GM03348 (cell line): ENCODE measurements around the gene SIVA1.
A peak's percentile ranks its signal among the peaks of the same experiment; 100 is the strongest.

ENCODE experiments used
- DNase-seq: peaks from one replicate; pipeline ENCODE4 v3.0.0; 2012; ENCODE audit warnings: low spot score

Gene SIVA1, protein sequence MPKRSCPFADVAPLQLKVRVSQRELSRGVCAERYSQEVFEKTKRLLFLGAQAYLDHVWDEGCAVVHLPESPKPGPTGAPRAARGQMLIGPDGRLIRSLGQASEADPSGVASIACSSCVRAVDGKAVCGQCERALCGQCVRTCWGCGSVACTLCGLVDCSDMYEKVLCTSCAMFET

GRCh38 chr14:104752735-104753527, at the start of gene SIVA1:
SIVA1 (plus strand) TSS chr14:104753147; CDS start chr14:104753202, 55 bp downstream.
- peak; percentile 100 for DNase-seq

- no peak for DNase-seq
Observed at GRCh38 chr14:104703269-104703668, 49.7 kb upstream of the SIVA1 start.

DNA sequence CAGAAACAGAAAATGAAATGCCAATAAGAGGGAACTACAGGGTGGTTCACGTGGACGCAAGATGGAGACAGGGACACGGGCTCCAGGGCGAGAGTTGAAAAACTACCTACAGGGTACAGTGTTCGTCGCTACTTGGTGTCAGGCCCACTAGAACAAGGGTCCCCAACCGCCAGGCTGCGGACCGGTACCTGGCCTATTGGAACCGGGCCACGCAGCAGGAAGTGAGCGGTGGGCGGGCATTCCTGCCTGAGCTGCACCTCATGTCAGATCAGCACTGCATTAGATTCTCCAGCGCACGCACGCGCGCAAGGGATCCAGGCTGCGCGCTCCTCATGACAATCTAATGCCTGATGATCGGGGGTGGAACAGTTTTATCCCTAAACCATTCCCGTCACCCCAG, 48.7 kb upstream of the SIVA1 start:
- no peak for DNase-seq

DNA sequence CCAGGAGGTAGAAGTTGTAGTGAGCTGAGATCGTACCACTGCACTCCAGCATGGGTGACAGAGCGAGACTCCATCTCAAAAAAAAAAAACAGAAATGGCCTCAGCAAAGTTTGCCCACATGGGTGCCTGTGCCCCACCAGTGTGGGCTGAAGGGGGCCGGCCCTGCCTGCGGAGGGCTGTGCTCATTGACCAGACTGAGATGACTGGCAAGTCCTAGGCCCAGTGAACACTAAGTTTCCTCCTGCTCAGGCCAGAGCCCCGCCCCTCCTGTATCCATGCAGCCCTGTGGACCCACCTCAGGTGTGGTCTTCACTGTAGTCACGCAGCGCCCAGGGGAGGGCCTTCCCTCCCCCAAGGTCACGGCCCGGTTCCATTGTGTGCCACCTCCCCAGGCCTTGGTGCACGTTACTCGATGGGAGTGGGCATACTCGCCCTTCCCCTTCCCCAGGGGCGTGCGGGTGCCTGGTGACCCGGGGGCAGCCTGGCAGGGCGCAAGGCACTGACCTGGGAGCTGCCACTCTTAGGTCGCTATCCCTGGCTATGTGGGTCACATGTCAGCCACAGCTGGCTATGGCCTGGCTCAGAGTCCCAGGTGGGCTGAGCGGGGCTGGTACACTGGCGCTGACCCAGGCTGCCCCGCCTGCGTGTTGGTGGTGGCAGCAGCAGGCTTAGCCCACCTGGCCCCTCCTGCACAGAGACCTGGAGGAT, 47.5 kb upstream of the SIVA1 start:
- no peak for DNase-seq

- DNase-seq, result peak; percentile 58
Observed at GRCh38 chr14:104706733-104707607, 46.0 kb upstream of the SIVA1 start.

DNA sequence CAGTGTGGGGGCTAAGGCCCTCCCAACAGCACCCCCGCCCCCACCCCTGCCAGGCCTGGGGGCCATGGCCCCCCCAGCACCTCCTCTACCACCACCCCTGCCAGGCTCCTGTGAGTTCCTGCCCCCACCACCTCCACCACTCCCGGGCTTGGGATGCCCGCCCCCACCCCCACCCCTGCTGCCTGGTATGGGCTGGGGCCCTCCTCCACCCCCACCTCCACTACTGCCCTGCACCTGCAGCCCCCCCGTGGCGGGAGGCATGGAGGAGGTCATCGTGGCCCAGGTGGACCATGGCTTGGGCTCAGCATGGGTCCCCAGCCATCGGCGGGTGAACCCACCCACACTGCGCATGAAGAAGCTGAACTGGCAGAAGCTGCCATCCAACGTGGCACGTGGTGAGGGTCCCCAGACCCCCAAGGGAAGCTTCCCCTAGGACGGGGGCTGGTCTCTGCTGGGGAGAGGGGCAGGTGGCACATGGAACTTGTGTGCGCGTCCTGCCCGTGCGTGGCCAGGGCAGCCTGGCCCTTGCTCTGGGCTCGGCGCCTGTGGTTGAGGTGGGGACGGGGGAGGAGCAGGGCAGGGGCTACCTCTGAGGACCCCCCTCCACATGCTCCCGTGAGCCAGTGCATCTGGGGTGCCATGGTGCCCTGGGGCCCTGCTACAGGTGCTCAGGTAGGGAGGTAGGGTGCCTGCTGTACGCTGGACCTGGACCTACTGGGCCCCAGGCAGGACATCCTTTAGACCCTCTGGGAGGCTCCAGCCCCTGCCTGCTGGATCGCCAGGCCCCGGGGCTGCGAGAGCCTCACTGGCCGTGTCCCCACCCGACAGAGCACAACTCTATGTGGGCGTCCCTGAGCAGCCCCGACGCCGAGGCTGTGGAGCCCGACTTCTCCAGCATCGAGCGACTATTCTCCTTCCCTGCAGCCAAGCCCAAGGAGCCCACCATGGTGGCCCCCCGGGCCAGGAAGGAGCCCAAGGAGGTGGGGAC, 45.0 kb upstream of the SIVA1 start:
- no peak for DNase-seq

- peak; percentile 93 for DNase-seq
Observed at GRCh38 chr14:104708606-104709268, 44.2 kb upstream of the SIVA1 start.

- DNase-seq, result no peak
Observed at GRCh38 chr14:104709387-104710039, 43.4 kb upstream of the SIVA1 start.

DNA sequence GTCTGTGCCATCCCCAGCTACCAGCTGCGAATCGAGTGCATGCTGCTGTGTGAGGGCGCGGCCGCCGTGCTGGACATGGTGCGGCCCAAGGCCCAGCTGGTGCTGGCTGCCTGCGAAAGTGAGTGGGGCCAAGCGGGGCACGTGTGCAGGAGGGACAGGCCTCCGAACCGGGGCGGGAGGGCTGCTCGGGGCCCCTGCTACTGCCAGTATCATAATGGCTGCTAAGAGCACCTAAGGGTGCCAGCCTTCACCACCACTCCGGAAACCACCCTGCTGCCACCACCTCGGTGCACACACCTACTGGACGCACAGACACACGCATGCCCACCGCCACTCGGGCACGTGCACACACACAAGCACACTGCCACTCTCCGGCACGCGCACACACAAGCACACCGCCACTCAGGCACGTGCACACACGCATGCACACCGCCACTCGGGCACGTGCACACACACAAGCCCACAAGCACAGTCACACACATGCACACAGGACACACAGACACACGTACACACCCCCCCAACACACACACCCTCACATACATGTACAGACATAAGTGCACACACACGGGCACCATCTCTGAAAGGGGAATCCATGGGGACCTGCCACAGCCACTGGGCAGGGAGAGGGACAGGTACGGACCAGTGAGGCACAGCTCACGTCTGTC, 42.7 kb upstream of the SIVA1 start:
- DNase-seq, result no peak

GRCh38 chr14:104712881-104713734, 39.8 kb upstream of the SIVA1 start:
- no peak for DNase-seq

- DNase-seq, result no peak
Observed at GRCh38 chr14:104714066-104714465, 38.9 kb upstream of the SIVA1 start.

DNA sequence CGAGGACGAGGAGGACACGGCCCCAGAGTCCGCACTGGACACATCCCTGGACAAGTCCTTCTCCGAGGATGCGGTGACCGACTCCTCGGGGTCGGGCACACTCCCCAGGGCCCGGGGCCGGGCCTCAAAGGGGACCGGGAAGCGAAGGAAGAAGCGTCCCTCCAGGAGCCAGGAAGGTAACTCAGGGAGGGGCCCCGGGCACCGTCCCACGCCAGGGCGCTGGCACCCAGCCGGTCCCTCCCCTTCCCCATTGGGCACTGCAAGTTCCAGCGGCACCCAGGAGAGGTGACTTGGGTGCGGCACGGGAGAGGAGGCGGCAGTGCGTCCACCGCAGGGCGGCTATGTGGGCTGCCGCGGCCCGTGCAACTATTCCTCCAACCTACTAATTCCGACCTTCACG, 38.3 kb upstream of the SIVA1 start:
- no peak for DNase-seq

DNA sequence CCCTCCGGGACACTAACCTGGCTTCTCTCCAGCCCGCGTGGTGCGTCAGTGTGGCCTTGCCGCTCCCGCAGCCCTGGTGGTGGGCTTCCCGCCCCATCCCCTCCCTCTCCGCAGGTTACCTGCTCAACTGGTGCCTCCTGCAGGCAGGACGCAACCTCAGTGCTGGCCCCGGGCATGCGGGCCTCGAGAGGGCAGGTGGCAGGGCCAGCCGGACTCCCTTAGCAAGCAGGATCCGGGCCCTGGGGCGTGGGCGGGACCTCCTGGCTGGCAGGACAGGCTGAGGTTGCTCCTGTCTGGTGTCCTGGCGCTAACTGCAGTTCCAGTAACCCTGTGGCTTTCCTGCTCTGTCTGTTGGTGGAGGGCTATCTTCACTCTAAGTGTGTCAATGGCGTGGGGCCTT, 37.5 kb upstream of the SIVA1 start:
- no peak for DNase-seq

GRCh38 chr14:104715871-104716270, 37.1 kb upstream of the SIVA1 start:
- DNase-seq, result no peak

GRCh38 chr14:104717137-104717536, 35.8 kb upstream of the SIVA1 start:
- no peak for DNase-seq

GRCh38 chr14:104717646-104718045, 35.3 kb upstream of the SIVA1 start:
- DNase-seq, result no peak

GRCh38 chr14:104718147-104718546, 34.8 kb upstream of the SIVA1 start:
- no peak for DNase-seq

GRCh38 chr14:104718871-104719270, 34.1 kb upstream of the SIVA1 start:
- DNase-seq, result no peak
